ENCODE measurements around the gene CCDC197.

Gene CCDC197

DNA sequence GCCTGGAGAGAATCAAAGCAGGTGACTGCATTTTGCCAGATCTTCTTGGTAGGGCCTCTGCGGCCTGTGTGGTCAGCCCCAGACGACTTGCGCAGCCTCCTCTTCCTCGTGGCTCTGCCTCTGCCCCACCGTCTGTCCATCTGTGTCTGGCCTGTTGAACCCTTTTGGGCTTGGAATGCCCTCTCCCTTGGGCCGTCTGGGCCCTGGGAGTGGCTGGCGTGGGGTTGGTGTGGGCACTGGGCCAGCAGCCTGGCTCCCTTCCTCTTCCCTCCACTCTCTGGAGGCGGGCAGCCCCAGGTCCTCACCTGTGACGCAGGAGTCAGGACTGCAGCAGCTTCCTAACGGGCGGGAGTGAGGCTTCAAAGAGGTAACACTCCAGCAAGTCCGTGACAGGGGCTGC is 9.7 kb upstream of the CCDC197 start:
- no peak for DNase-seq (ENCODE audit: low spot score)
- TF ChIP-seq, protein P1, sequence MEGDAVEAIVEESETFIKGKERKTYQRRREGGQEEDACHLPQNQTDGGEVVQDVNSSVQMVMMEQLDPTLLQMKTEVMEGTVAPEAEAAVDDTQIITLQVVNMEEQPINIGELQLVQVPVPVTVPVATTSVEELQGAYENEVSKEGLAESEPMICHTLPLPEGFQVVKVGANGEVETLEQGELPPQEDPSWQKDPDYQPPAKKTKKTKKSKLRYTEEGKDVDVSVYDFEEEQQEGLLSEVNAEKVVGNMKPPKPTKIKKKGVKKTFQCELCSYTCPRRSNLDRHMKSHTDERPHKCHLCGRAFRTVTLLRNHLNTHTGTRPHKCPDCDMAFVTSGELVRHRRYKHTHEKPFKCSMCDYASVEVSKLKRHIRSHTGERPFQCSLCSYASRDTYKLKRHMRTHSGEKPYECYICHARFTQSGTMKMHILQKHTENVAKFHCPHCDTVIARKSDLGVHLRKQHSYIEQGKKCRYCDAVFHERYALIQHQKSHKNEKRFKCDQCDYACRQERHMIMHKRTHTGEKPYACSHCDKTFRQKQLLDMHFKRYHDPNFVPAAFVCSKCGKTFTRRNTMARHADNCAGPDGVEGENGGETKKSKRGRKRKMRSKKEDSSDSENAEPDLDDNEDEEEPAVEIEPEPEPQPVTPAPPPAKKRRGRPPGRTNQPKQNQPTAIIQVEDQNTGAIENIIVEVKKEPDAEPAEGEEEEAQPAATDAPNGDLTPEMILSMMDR (IDR thresholded peaks at IDR 0.05; ENCODE audit: extremely low read depth, missing control alignments): no peak

- TF ChIP-seq, protein P1 (IDR thresholded peaks at IDR 0.05; ENCODE audit: extremely low read depth, missing control alignments): no peak
- DNase-seq (ENCODE audit: low spot score): no peak
These were observed 9.2 kb upstream of the CCDC197 start for GRCh38 chr14:93987815-93988476.

GRCh38 chr14:93989939-93990338 is 7.2 kb upstream of the CCDC197 start:
- TF ChIP-seq, protein P1 (IDR thresholded peaks at IDR 0.05; ENCODE audit: extremely low read depth, missing control alignments): no peak
- DNase-seq (ENCODE audit: low spot score): peak; percentile 59

- DNase-seq (ENCODE audit: low spot score): no peak
- TF ChIP-seq, protein P1 (IDR thresholded peaks at IDR 0.05; ENCODE audit: extremely low read depth, missing control alignments): no peak
These were observed 5.9 kb upstream of the CCDC197 start for GRCh38 chr14:93991212-93991611.

DNA sequence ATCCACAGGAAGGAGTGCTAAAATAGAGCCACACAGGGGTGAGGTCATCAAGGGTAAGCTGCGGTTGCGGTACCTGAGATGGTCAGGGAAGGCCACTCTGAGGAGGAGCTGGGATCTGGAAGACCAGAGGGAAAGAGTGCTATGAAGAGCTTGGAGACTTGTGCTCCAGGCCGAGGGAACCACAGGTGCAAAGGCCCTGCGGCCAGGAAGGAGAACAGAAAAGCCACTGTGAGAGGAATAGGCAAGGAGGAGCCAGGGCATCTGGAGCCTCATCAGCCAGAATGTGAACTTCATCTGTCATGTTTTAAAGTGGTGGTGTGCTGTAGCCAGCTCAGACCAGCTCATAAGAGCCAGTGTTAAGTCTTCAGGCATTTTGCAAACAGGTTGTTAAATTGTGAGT is 5.5 kb upstream of the CCDC197 start:
- TF ChIP-seq, protein P1 (IDR thresholded peaks at IDR 0.05; ENCODE audit: extremely low read depth, missing control alignments): no peak

GRCh38 chr14:93993382-93993781 is 3.7 kb upstream of the CCDC197 start:
- no peak for DNase-seq (ENCODE audit: low spot score)
- TF ChIP-seq, protein P1 (IDR thresholded peaks at IDR 0.05; ENCODE audit: extremely low read depth, missing control alignments): no peak

More for the DNA sequence above, 5.5 kb upstream of the CCDC197 start:
- DNase-seq (ENCODE audit: low spot score): no peak

DNA sequence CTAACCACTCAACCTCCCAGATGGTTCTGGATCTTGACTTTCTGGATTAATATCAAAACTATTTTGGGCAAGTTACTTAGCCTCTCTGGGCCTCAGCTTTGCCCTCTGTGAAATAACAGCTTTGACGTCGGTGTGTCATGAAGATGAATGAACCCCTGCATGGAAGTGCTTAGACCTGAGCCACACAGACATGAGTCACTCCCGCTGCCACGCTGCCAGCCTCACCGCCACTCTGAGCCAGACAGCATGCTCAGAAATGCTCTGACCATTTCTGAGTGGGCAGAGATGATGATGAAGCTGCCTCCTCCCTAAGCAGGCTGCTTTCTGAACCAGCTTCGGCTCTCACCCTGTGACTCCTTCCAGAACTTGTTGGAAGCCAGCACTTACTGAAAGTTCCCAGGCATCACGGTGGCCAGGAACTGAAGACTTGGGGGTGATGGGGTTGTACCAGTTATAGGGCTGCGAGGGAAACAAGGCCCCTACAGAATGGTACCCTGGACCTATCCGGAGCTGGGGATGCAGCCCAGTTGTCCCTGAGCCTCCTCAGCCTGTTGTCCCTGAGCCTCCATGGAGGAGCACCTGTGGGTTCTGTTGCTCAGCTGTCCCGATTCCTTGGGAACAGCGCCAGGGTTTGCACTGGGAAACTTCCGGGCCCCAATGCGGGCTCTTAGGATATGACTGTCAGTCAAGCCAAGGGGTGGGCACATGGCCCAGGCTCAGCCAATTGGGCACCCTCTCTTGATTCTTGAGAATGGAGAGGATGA is 2.0 kb upstream of the CCDC197 start:
- DNase-seq (ENCODE audit: low spot score): no peak
- TF ChIP-seq, protein P1 (IDR thresholded peaks at IDR 0.05; ENCODE audit: extremely low read depth, missing control alignments): no peak

Measured in GM20000 (cell line).